Measurements from ENCODE around the gene DHPS. TPM values are rescaled to one million over a fixed set of nuclear protein-coding genes. Genes with fewer than 3 reads are reported as not detected.
A peak's percentile ranks its signal among the peaks of the same experiment; 100 is the strongest.

The DHPS gene
- total and polyA plus RNA-seq, 2 of the 13 experiments (the other 11 are each of a cell fraction or from before 2014, with no cell fraction given): 43.3 to 84.3 TPM

- FAIRE-seq: no peak
- H3K36me3 ChIP-seq (replicated peaks in 1 of 2; ENCODE audit: control insufficient read depth in 1 of 2, insufficient read depth in 2 of 2, low read length in 2 of 2): no peaks in the 10 kb centered on the region
- 96% methylated on average over 22 of the region's 22 CpGs for WGBS (ENCODE audit: low lambda C conversion rate)
These were observed 43.0 kb downstream of the DHPS start for GRCh38 chr19:12638611-12639182.

More at GRCh38 chr19:12638611-12639182, 43.0 kb downstream of the DHPS start:
- Histone ChIP-seq H3K4me1 (ENCODE audit: insufficient read depth, low read length) (peaks cover 11% of the 10 kb centered on the region; the same call in 1 of the 2 replicates), H3K27ac (ENCODE audit: extremely low read length, insufficient read depth, low read length) (no peak overlapping the region), H3K79me2 (ENCODE audit: insufficient read depth, low read length) (no peaks in the 10 kb centered on the region), H3K27me3 (ENCODE audit: control insufficient read depth in 1 of 2, insufficient read depth in 2 of 2, low read length in 2 of 2) (no peaks in the 10 kb centered on the region), H3K4me3 (replicated peaks in 1 of 3; ENCODE audit: insufficient read depth in 1 of 3, low read depth in 2 of 3, low read length in 3 of 3) (no peak overlapping the region), H3K9ac (ENCODE audit: insufficient read depth, low read depth, low read length) (no peak overlapping the region), H3K9me3 (ENCODE audit: low read length) (no peaks in the 10 kb centered on the region), H4K20me1 (ENCODE audit: insufficient read depth, low read length) (no peaks in the 10 kb centered on the region), H3K4me2 (ENCODE audit: low read depth, low read length) (no peak overlapping the region), H2AFZ (ENCODE audit: low read length) (no peak overlapping the region)
- BruUV-seq (replicated peaks): no TSS peak
- POLR2A ChIA-PET: no interaction called here
- DNase-seq (ENCODE audit: low spot score): no peak
- CTCF ChIA-PET (ENCODE audit: low intra/inter-chr PET ratio, low total read pairs): no interaction called here
- intact Hi-C loops (cut with micrococcal nuclease; ENCODE audit: unreplicated experiment): no loop called here
- ATAC-seq: no peak
- in situ Hi-C loops (cut with HindIII; ENCODE audit: extremely low pct_ligation_motif_present, low pct_unique_long_range_greater_than_20kb): no loop called here
- TF ChIP-seq ZNF121 (CRISPR knock-in tag; IDR thresholded peaks at IDR 0.05): peak; percentile 28; the same call in 1 of the 2 replicates
- TF ChIP-seq RERE (CRISPR knock-in tag; IDR thresholded peaks at IDR 0.05; ENCODE audit: low read depth): no peak
